Measurements from ENCODE around the gene CADM1.

Gene CADM1

GRCh38 chr11:115345840-115346239, 158.4 kb downstream of the CADM1 start:
- no peaks in the 10 kb centered on the region for H3K9me3 Mint-ChIP-seq
- H3K4me1 Mint-ChIP-seq (ENCODE audit: low read depth) = no peaks in the 10 kb centered on the region
- H3K27ac Mint-ChIP-seq = no peak overlapping the region
- no peak overlapping the region for H3K4me3 Mint-ChIP-seq
- no peaks in the 10 kb centered on the region for H3K36me3 Mint-ChIP-seq (ENCODE audit: low read depth)
- no peaks in the 10 kb centered on the region for H3K27me3 Mint-ChIP-seq (ENCODE audit: low read depth)
- DNase-seq (ENCODE audit: low spot score) = no peak

GRCh38 chr11:115345361-115345760, 158.9 kb downstream of the CADM1 start:
- Mint-ChIP-seq H3K4me3 (no peak overlapping the region), H3K9me3 (no peaks in the 10 kb centered on the region), H3K36me3 (ENCODE audit: low read depth) (no peaks in the 10 kb centered on the region)

DNA sequence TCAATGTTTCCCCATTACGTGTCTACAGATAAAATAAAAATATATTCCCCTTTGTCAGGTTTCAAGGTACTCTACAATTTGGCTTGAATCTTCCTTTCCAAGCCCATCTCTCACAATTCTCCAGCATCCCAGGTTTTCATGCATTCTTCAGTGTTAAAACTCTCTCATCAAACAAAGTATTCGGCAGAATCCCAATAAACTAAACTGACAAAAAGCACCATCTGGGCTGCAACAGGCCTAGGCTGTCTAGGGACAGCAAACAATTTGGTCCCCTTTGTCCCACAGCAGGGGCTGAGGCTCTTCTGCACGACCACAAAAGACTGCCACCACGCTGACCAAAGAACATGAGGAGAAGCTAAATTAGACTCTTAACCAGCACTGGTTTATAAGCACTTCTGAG, 159.4 kb downstream of the CADM1 start:
- Mint-ChIP-seq H3K4me1 (ENCODE audit: low read depth) (no peaks in the 10 kb centered on the region), H3K4me3 (no peak overlapping the region), H3K9me3 (no peaks in the 10 kb centered on the region), H3K27me3 (ENCODE audit: low read depth) (no peaks in the 10 kb centered on the region), H3K27ac (no peak overlapping the region), H3K36me3 (ENCODE audit: low read depth) (no peaks in the 10 kb centered on the region)
- no peak for DNase-seq (ENCODE audit: low spot score)

More at GRCh38 chr11:115345361-115345760, 158.9 kb downstream of the CADM1 start:
- Mint-ChIP-seq H3K4me1 (ENCODE audit: low read depth) (no peaks in the 10 kb centered on the region), H3K27ac (no peak overlapping the region), H3K27me3 (ENCODE audit: low read depth) (no peaks in the 10 kb centered on the region)
- no peak for DNase-seq (ENCODE audit: low spot score)

DNA sequence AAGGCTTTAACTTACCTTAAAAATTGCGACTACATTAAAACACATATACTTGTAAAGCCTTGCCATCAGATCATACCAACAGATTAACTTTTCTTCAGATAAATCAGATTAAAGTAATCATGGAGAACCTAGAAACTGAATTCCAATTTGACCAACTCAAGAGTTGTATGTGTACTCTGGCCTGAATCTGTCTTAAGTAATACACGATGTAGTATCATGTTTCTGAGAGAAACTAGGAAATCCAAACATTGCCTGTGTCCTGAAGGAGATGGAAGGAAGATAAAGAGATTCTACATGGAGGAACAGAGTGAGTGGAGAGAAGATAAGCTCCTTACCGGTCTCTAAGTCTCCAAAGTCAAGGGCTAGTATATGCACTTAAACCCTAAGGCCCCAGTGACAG, 162.1 kb downstream of the CADM1 start:
- Mint-ChIP-seq H3K27ac (no peak overlapping the region), H3K4me1 (ENCODE audit: low read depth) (no peaks in the 10 kb centered on the region), H3K9me3 (no peaks in the 10 kb centered on the region), H3K36me3 (ENCODE audit: low read depth) (no peaks in the 10 kb centered on the region), H3K27me3 (ENCODE audit: low read depth) (peaks cover 4% of the 10 kb centered on the region), H3K4me3 (no peak overlapping the region)
- no peak for DNase-seq (ENCODE audit: low spot score)

DNA sequence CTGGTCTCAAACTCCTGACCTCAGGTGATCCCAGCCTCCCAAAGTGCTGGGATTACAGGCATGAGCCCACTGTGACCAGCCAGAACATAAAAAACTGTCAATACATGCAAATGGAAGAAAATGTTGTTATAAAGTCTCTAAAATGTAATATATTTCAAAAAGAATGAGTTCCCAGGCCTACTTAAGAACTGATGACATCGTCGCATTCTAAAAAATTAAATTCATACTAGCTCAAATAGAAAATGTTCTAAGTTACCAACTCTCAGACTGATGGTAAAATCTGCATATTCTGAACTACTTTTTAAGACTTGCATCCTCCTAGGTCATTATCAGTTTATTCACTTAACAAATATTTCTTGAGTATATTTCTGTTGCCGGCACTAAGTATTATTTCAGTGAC, 163.3 kb downstream of the CADM1 start:
- Mint-ChIP-seq H3K27ac (no peak overlapping the region), H3K9me3 (no peaks in the 10 kb centered on the region), H3K4me3 (no peak overlapping the region), H3K36me3 (ENCODE audit: low read depth) (no peaks in the 10 kb centered on the region), H3K27me3 (ENCODE audit: low read depth) (peaks cover 5% of the 10 kb centered on the region), H3K4me1 (ENCODE audit: low read depth) (no peaks in the 10 kb centered on the region)
- DNase-seq (ENCODE audit: low spot score) = no peak

DNA sequence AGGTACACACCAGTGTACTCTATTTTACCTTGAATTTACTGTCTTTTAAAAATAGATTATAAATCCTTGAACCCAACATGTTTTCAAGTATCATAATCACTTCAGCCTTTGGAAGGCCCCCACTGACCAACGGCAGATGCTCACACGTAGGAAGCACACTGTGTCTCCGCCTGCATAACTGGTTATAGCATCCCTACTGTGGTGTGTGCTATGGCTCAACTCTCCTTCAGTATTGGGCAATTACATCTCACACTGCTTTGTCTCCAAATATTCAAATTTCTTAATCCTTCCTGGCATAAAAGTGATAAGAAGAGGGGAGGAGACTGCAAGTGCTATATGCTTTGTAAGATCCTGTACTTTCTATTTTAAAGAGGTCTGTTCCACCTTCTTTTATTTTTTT, 165.7 kb downstream of the CADM1 start:
- Mint-ChIP-seq H3K9me3 (no peaks in the 10 kb centered on the region), H3K27me3 (ENCODE audit: low read depth) (peaks cover 5% of the 10 kb centered on the region), H3K4me1 (ENCODE audit: low read depth) (no peaks in the 10 kb centered on the region), H3K4me3 (no peak overlapping the region), H3K27ac (no peak overlapping the region), H3K36me3 (ENCODE audit: low read depth) (no peaks in the 10 kb centered on the region)
- DNase-seq (ENCODE audit: low spot score) = no peak

DNA sequence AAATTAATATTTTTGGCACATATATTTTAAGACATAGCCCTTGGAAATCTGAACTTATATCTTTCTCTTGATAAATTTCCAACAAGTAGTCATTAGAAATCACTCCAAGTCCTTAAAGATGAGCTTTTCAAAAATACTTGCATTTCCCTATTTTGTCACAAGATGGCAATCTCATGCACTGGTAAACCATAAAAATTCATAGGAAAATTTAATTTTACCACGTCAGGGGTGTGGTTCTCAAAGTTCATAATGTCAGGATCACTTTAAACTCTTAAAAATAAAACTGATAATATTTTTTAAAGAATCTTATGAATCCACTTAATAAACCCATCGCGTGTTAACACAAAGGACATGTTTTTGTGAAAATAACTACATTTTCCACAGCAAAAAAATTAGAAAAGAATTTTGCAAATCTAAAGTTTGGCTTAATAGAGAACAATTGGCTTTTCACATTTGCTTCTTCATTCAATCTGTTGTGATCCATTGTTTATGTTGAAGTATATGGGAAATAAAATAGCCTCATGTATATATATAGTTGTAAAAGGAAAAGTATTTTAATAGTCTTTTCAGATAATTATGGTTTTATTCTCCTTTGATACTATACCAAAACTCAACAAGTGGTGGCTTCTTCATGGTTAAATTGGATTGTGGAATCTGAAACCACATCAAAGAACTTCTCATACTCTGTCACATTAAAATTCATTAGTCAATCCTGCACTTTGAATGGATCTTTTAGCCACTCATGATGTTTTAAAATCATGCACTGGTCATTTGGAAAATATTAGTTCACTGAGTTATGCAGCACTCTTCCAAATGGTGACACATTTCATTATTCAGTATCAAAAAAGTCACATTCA, 169.1 kb downstream of the CADM1 start:
- Mint-ChIP-seq H3K4me1 (ENCODE audit: low read depth) (no peaks in the 10 kb centered on the region), H3K4me3 (no peak overlapping the region), H3K36me3 (ENCODE audit: low read depth) (no peaks in the 10 kb centered on the region), H3K27me3 (ENCODE audit: low read depth) (peaks cover 5% of the 10 kb centered on the region), H3K9me3 (no peaks in the 10 kb centered on the region), H3K27ac (no peak overlapping the region)
- DNase-seq (ENCODE audit: low spot score) = no peak

- Mint-ChIP-seq H3K4me3 (no peak overlapping the region), H3K27ac (no peak overlapping the region), H3K27me3 (ENCODE audit: low read depth) (peaks cover 5% of the 10 kb centered on the region), H3K4me1 (ENCODE audit: low read depth) (no peaks in the 10 kb centered on the region), H3K36me3 (ENCODE audit: low read depth) (no peaks in the 10 kb centered on the region), H3K9me3 (no peaks in the 10 kb centered on the region)
- no peak for DNase-seq (ENCODE audit: low spot score)
These were observed 170.3 kb downstream of the CADM1 start for GRCh38 chr11:115333949-115334348.

DNA sequence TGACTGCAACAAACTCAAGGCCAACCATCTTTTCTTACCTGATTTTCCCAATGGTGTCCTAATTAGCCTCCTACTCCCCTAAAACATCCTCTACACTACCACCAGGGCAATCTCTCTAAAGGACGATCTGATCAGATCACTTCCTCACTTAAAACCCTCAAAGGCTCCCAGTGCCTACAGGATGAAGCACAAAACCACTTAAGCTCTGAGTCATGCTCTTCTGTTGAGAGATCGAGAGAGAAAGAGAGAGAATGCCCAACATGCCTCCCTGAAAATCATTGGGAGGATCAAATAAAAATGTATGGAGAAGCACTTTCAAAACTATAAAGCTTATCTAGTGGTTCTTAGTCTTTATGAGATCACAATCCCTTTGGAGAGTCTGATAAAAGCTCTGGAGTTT, 171.1 kb downstream of the CADM1 start:
- H3K36me3 Mint-ChIP-seq (ENCODE audit: low read depth) = no peaks in the 10 kb centered on the region
- no peaks in the 10 kb centered on the region for H3K4me1 Mint-ChIP-seq (ENCODE audit: low read depth)
- H3K9me3 Mint-ChIP-seq = no peaks in the 10 kb centered on the region
- H3K27ac Mint-ChIP-seq = no peak overlapping the region
- DNase-seq (ENCODE audit: low spot score) = no peak
- no peak overlapping the region for H3K4me3 Mint-ChIP-seq
- H3K27me3 Mint-ChIP-seq (ENCODE audit: low read depth) = peaks cover 5% of the 10 kb centered on the region

DNA sequence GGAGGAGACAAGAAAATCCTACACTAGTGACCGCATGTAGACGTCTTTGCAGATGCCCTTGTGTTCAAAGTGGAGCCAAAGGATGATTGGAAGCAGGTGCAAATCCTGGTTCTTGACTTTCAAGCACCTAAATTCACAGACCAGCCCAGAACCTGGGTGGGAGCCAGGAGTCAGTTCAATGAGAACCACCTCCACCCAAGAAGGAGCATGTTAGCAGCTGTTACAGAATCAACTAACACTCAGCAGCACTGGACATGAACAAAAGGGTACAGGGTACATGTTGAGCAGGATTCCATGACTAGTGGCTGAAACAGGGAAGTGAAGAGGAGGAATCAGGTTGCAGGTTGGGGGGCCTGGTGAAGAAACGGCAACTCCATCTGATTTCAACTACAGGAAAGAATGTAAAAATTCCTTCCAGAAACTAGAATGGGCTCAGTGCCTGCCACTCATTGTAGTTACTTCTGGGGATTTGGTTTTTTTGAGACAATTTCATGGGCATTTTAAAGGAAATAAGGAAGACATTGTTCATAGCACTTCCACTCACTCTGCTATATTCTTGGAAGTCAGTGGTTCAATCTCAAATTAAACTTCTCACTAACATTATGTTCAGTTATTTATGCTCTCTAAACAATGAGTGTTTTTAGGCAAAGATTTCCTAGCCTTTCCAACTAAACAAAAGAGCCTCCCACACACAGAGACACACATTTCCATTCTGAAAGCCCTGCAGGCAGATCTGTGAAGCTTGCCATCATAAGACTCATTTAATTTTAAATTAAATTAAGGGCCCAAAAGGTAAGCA, 173.3 kb downstream of the CADM1 start:
- Mint-ChIP-seq H3K4me1 (ENCODE audit: low read depth) (no peaks in the 10 kb centered on the region), H3K27ac (no peak overlapping the region), H3K27me3 (ENCODE audit: low read depth) (no peaks in the 10 kb centered on the region), H3K4me3 (no peak overlapping the region), H3K36me3 (ENCODE audit: low read depth) (no peaks in the 10 kb centered on the region), H3K9me3 (no peaks in the 10 kb centered on the region)
- DNase-seq (ENCODE audit: low spot score) = no peak

DNA sequence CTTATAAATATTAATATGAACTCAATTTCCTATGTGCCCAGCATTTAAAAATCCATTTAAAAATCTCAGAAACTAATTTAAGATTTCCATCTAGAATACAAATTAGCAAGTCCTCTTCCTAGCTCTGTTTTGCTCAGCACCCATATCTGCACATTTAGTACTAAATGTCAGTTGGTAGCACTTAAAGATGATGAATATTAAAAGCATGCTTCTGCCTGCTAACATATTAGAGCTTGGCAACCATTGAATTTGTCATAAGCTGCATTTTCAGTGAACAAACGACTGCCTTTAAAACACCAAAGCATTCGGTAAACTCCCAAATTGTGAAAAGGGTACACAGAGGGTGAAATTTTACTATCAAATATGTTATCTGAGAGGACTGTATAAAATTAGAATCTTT, 177.7 kb downstream of the CADM1 start:
- no peak for DNase-seq (ENCODE audit: low spot score)
- H3K36me3 Mint-ChIP-seq (ENCODE audit: low read depth) = no peaks in the 10 kb centered on the region
- peaks cover 5% of the 10 kb centered on the region for H3K27me3 Mint-ChIP-seq (ENCODE audit: low read depth)
- H3K27ac Mint-ChIP-seq = no peak overlapping the region
- no peaks in the 10 kb centered on the region for H3K4me1 Mint-ChIP-seq (ENCODE audit: low read depth)
- H3K4me3 Mint-ChIP-seq = no peak overlapping the region
- H3K9me3 Mint-ChIP-seq = no peaks in the 10 kb centered on the region

GRCh38 chr11:115325523-115325922, 178.7 kb downstream of the CADM1 start:
- no peak for DNase-seq (ENCODE audit: low spot score)
- no peaks in the 10 kb centered on the region for H3K9me3 Mint-ChIP-seq
- peaks cover 6% of the 10 kb centered on the region for H3K27me3 Mint-ChIP-seq (ENCODE audit: low read depth)
- no peaks in the 10 kb centered on the region for H3K4me1 Mint-ChIP-seq (ENCODE audit: low read depth)
- H3K36me3 Mint-ChIP-seq (ENCODE audit: low read depth) = no peaks in the 10 kb centered on the region
- no peak overlapping the region for H3K4me3 Mint-ChIP-seq
- no peak overlapping the region for H3K27ac Mint-ChIP-seq

DNA sequence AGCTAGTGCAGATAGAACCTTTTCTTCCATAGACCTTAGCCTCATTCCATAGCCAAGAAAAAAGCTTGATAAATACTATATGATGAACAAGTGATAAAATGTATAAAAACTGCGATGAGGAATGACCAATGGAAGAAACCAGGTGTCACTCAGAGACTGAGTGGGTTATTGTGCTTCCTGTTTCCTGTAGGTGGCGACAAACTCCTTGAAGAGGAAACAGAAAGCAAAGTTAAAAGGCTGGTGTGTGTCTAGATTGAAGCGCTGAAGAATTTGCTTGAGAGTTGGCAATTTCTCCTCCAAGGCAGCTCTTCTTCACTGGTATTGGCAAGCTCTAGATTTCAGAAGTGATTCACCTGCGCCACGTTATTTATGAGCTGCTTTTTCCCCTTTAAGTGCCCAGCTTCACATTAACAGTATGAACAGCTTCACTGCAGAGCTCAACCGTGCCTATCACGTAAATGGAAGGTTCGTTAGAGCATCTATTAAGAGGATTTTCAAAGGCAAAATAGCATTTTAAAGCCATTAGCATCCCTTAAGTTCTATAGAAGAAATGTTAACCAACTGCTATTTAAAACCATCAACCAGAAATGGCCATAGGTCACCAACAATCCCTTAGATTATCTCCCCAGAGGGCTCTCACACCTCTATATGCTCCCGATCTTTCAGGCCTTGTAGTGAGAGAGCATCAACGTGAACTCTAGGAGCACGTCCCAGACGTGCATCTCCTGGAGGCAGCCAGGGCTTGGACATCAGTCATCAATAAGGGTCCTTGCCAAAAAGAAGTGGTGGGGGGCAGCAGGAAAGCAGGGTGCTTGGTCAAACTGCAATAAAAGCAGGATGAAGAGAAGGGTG, 179.4 kb downstream of the CADM1 start:
- Mint-ChIP-seq H3K36me3 (ENCODE audit: low read depth) (no peaks in the 10 kb centered on the region), H3K4me1 (ENCODE audit: low read depth) (no peaks in the 10 kb centered on the region), H3K27ac (no peak overlapping the region), H3K27me3 (ENCODE audit: low read depth) (peaks cover 6% of the 10 kb centered on the region), H3K4me3 (no peak overlapping the region), H3K9me3 (no peaks in the 10 kb centered on the region)
- peak; percentile 9 for DNase-seq (ENCODE audit: low spot score)

All from T-helper 2 cell treated with Interferon-gamma antibody and Interleukin-4, amounts not matched to agents 5 μg/mL and 100 μg/mL, for 36 hours (primary cell).